GM19372 (cell line): ENCODE results near the gene ESPNL.

Experiments used
- ATAC-seq: cut with Tn5 transposase; IDR thresholded peaks from one replicate; pipeline ENCODE4 v1.9.1; 2021; ENCODE audit warnings: mild to moderate bottlenecking, low read depth, moderate library complexity; ENCODE audit not compliant: unreplicated experiment

The ESPNL gene

DNA sequence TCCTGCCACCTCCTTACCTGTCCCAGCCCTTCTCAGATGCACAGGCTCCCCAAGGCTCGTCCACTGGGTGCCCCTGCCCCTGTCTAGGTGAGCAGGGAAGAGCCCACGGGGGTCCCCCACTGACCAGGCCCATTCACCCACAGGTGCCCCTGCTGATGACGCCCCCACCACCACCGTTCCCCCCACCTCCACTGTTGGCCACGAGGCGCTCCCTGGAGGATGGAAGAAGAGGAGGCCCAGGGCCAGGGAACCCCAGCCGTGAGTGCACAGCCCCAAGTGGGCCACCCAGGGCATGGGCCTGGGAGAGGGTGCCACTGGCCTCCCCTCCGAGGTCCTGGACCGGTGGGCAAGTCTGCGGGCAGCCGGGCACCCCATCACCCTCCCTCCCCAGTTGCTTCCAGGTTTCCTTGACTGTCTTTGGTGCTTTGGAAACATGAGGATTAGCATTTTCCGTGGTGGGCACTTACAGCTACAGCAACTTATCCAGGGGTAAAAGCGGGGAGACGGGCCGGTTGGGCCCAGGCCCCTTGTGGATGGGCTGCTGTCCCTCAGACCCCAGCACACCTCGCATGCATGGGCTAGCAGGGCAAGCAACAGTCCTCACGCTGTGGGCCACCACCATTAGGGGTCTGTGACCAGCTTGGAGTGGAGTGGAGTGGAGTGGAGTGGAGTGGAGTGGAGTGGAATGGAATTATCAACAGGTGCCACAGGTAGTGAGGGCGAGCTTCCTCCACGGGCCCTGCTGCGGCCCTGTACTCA lies 25.2 kb downstream of the ESPNL start:
- ATAC-seq: no peak

DNA sequence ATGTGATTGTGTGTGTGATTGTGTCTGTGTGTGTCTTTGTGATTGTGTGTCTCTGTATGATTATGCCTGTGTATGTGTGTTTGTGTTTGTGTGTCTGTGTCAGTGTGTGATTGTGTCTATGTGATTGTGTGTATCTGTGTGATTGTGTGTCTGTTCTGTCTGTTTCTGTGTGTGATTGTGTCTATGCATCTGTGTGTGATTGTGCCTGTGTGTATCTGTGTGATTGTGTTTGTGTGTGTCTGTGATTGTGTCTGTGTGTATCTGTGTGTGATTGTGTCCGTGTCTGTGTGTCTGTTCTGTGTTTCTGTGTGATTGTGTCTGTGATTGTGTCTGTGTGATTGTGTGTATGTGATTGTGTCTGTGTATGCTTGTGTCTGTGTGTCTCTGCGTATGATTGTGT lies 26.2 kb downstream of the ESPNL start:
- ATAC-seq: no peak

DNA sequence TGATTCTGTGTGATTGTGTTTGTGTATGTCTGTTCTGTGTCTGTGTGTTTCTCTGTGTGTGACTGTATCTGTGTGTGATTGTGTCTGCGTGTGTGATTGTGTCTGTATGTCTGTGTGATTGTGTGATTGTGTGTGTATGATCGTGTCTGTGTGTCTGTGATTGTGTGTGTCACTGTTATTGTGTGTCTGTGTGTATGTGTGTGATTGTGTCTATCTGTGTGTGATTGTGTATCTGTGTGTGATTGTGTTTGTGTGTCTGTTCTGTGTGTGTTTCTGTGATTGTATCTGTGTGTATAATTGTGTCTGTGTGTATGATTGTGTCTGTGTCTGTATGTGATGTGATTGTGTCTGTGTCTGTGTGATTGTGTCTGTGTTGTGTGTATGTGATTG lies 26.6 kb downstream of the ESPNL start:
- no peak for ATAC-seq

DNA sequence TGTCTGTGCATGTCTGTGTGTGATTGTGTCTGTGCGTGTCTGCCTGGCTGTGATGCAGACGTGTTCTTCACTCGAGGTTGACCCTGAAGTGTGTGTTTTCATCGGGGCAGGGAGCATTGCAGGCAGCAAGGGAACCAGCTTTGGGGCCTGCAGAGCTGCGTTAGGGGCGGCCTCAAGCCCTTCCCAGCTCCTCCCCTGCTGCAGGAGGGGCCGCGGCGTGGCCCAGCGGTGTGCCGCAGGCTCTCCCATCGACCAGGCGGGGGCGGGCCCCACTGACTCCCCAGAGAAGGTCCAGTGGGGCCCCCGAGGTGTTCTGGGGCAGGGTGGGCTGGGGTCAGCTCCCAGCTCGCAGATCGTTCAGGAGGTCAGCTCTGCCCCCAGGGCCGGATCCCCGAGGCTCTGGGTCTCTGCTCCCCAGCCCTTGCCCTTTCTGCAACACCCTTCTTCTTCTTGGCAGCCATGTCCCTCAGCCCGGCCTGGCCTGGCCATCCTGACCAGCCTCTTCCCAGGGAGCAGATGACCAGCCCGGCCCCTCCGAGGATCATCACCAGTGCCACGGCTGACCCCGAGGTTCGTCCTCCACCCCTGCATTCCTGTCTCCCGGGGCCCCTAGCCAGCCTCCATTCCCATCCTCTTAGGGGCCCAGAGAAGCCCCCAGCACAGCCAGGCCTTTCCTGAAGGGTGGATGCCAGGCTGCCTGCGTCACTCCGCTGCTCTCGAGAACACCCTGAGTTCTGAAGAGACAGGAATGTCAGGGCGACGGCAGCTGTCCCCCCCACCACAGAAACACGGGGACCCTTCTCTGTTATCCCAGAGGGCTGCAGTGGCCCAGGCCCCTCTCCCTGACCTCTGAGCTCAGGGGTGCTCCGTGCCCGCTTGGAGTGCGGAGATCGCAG lies 27.3 kb downstream of the ESPNL start:
- ATAC-seq: no peak

DNA sequence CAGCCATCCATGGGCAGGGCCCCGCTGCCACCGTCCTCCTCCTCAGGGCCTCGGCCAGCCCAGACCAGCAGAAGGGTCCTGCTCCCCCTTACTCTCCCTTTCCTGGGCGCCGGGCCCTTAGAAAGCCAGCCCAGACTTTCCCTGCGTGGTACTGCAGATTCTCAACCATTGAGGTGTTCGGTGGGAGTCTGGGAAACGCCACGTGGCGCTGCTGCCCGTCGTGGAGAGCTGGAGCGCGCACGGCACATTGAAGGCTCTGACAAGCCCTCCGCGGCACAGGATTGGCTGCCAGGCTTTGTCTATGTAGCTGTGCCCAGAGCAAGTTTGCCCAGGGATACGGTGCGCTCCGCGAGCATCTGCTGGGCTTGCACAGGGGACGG lies 27.9 kb downstream of the ESPNL start:
- ATAC-seq: no peak

DNA sequence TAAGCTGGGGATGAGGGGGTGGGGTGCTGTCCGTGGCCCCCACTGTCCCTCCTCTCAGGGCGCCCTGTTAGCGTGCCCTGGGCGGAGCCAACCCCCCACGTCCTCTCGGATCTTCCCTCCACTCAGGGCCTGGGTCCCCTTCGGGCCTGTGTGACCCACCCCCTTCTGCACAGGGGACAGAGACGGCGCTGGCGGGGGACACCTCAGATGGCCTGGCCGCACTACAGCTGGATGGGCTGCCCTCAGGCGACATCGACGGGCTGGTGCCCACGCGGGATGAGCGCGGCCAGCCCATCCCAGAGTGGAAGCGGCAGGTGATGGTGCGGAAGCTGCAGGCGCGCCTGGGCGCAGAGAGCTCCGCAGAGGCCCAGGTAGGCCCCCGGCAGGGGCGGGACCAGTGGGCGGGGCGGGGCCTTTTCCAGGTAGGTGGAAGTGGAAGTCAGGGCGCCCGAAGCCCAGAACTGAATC lies 28.4 kb downstream of the ESPNL start:
- ATAC-seq: no peak

DNA sequence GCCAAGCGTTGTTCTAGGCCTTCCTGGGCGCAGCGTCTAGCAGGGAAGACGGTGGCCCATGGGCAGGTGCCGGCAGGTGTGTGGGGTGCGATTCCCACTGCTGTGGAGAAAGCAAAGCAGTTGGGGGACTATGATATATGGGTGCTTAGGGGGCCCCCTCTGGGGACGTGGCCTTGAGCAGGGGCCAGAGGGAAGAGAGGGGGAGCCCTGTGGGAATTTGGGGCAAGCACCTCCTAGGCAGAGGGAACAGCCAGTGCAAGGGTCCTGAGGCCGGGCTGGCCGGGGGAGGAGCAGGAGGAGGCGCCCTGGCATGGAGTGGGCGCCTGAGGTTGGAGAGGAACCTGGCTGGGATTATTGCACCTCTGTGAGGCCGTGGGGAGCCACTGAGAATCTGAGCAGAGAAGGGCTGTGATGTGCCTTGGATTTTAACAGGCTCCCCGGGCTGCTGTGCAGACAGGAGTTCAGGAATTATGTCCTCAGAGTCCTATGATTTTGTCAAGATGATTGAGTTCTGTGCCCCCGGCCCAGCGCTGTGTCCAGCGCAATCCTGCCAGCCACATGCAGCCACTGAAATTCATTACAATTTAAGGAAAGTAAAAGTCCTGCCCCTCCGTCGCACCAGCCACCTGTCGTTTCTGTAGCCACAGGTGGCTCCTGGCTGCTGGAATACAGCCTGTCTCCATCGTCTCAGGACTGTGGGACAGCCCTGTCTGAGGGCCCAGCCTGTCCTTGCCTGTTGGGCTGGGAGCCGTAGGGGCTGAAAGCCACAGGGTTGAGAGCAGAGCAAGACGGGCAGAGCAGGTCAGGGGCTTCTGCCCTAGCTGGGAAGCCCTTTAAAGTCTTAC lies 29.2 kb downstream of the ESPNL start:
- ATAC-seq: no peak

DNA sequence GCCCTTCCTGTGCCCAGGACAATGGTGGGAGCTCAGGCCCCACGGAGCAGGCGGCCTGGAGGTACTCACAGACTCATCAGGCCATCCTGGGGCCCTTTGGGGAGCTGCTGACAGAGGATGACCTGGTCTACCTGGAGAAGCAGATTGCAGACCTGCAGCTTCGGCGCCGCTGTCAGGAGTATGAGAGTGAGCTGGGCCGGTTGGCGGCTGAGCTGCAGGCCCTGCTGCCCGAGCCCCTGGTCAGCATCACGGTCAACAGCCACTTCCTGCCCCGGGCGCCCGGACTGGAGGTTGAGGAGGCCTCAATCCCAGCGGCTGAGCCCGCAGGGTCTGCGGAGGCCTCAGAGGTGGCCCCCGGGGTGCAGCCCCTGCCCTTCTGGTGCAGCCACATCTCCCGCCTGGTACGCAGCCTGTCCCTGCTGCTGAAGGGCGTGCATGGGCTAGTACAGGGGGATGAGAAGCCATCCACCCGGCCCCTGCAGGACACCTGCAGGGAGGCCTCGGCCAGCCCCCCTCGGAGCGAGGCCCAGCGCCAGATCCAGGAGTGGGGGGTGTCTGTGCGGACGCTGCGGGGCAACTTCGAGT lies 30.1 kb downstream of the ESPNL start:
- ATAC-seq: no peak

DNA sequence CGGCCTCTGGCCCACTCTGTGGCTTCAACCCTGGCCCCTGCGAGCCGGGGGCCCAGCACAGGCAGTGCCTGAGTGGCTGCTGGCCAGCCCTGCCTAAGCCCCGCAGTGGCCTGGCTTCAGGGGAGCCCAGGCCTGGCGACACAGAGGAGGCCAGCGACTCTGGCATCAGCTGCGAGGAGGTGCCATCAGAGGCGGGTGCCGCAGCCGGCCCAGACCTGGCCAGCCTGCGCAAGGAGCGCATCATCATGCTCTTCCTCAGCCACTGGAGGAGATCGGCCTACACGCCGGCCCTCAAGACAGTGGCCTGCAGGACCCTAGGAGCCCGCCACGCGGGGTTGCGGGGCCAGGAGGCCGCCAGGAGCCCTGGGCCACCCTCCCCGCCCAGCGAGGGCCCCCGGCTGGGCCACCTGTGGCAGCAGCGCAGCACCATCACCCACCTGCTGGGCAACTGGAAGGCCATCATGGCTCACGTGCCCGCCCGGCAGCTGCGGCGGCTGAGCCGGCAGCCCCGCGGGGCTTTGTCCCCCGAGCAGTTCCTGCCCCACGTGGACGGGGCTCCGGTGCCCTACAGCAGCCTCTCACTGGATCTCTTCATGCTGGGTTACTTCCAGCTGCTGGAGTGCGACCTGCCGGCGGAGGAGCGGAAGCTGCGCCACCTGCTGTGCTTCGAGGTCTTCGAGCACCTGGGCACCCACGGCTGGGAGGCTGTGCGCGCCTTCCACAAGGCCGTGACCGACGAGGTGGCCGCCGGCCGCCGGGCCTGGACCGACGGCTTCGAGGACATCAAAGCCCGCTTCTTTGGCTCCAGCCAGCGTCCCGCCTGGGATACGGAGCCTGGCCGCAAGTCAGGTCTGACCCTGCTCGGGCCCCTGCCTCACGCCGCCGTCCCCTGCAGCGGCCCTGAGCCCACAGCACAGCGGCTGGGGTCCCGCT lies 30.8 kb downstream of the ESPNL start:
- ATAC-seq: no peak

DNA sequence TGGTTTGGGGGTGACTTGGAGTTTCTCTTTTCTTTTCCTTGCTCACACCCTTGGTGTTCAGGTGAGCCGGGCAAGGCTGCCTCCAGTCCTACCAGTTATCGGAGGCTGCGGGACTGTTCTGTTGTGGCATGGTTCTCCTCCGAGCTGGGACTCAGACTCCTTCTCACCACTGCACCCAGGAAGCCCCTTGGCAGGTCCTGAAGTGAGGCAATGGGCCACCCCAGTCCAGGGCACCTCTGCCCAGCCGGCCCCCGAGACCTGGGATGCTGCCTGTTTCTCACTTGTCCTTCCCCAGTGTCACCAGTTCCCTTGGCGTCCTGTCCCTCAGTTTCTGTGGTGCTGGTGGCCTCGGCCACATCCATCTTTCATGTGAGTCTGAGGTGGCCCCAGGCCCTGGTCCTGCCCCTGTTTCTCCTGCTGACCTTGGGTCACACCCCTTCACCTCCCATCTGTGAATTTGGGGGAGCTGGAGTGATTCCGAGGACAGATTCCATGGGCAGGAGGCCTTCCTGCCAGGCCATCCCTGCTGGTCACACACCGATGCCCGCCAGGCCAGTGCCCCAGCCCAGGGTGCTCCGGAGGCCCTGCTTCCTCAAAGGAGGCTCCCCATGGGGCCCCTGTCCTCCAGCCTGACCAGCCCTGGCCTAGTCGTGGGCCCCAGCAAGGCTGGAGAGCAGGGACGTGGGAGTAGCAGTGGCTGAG lies 31.8 kb downstream of the ESPNL start:
- ATAC-seq: no peak

DNA sequence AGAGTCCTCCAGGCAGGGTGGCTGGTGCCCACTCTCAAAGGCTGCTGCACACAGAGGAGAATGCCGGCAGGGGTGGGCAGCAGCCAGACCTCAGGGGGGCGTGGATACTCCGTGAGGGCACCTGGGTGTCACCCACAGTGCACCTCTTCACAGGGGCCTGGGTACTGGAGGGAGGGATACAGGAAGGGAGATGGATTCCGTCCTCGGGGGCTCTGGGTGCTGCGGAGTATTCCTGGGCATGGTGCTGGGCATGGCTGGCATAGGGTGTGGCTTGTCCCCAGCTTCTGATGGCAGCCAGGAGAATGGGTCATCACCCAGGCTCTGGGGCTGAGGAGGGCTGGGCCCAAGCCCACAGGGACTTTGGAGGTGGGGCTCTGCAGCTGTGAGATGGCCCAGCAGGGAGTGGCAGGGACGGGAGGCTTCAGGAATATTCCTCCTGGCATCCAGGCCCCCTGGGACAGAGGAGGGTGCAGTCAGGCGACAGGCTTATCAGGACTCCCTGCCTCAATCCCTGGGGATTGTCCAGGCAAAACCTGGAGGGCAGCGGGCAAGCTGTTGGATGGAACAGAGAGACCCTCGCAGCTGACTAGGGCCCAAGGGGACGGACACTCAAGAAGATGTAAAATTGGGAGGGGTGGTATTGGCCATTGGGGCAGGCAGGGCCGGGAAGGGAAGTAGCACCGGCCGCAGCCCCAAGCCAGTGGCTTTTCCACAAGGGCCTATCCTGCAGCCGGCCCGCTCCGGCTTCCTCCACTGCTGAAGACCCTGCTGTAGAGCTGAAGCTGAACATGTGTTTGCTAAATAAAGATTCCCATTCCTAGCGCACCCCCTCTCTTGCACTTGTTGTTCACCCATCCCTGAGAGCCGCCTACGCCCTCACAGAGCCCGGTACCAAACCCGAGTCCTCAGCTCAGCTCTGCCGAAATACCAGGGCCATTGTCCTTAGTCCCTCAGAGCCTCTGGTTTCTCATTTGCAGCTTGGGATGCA lies 32.6 kb downstream of the ESPNL start:
- ATAC-seq: no peak

DNA sequence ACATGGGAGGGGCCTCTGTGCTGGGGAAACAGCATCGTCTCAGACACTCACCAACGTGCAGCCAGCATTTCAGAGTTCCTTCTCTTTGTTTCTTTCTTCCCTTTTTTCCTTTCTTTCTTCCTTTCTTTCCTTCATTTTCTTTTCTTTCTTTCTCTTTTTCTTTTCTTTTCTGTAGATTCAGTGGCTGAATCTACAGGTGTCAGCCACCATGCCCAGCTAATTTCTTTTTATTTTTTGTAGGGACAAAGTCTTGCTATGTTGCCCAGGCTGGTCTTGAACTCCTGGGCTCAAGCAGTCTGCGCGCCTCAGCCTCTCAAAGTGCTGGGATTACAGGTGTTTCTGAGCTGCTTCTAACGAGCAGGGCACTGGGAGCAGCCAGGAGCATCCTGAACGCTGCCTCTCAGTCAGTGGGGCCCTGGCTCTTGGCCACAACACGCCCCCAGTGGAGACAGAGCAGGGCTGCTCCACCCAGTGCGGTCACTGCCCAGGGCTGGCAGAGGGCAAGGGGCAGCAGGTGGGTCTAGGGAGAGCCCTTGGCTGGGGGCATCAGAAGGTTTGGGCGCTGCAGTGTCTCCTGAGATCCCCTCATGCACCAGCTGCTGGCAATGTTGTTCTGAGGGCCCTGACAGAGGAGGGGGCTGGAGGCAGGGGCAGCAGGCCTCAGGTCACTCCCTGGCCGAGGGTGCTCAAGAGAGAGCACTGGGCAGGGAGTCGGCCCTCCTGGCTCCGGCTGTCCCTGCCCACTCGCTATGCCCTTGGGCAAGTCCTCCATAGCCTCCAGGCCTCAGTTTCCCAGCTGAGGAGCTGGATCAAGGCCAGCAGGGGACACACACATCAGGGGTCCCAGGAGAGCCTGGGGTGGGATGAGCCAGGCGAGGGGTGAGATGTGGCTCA lies 33.6 kb downstream of the ESPNL start:
- no peak for ATAC-seq

DNA sequence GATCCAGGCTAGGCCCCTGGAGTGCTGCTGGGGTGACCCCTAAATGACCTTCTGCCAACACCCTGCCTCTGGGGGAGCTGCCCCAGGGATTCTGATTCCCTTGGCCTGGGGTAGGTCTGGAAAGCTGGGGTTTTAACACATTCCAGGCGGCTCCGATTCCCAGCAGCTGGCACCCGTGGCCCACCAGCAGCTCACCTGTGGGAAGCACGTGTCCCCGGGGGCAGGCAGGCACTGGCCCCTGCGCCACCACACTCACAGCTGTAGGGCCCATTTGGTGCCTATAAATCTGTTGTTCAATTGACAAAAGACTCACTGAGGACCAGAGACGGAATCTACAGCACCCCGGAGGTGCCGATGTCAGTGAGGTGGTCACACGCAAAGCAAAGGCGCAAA lies 34.2 kb downstream of the ESPNL start:
- ATAC-seq: no peak

DNA sequence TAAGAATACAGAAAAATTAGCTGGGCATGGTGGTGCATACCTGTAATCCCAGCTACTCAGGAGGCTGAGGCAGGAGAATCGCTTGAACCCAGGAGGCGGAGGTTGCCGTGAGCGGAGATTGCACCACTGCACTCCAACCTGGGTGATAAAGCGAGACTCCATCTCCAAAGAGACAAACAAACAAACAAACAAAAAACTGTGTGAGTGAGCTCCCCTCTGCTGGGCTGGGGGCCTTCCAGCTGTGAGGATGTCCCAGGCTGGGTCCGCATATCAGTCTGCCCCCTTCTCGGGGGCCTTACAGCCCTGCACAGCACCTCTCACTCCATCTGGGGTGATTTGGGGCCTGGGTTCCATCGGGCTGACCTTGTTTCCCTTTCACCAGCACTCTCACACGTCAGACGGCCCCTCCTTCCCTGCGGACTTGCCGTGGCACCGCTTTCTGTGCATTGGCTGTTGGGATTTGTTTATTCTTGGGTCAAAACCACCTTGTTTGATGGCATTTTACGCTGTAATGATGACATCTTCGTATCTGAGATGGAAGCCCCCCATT lies 35.5 kb downstream of the ESPNL start:
- ATAC-seq: no peak

DNA sequence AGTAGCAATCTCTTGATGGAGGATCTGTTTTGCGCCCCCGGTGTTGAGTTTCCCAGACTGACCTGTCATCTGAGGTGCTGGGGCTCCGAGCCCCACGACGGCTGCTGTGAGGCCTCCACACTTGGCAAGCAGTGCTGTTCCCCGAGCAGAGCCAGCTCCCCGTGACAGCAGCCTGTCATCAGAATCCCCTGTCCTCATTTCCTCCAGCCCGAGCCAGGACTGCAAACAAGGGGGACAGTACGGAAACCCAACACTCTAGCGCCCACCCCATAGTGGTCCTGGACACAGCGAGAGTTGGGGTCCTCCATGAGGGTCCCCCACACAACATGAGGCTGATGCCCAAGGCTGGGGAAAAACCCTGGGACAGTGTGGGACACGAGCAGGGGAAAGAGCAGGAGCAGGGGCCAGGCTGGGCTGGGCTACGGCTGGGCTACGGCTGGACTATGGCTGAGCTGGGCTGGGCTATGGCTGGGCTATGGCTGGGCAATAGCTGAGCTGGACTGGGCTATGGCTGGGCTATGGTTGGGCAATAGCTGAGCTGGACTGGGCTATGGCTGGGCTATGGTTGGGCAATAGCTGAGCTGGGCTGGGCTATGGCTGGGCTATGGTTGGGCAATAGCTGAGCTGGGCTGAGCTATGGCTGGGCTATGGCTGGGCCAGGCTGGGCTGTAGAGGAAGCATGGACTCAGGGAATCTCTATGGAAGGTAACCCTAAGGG lies 36.8 kb downstream of the ESPNL start:
- no peak for ATAC-seq

DNA sequence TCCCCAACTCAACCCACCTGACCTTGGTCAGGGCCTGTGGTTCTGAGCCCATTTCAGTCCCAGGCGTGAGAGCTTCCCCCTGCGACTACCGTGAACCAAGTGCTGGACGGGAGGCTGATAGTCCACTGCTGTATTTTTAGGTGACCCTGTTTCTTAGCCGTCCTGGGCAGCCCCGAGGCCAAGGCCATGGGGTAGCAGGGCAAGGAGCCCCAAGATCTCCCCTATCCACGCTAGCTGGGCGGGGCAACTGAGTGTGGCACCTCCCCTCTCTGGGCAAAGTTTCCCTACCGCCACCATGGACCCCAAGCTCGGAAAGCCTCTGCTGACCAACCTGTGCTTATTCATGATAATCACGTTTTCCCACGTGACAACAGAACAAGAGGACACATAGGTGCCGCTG lies 37.7 kb downstream of the ESPNL start:
- no peak for ATAC-seq
